Measurements from ENCODE around the gene KLK15.

The KLK15 gene

DNA sequence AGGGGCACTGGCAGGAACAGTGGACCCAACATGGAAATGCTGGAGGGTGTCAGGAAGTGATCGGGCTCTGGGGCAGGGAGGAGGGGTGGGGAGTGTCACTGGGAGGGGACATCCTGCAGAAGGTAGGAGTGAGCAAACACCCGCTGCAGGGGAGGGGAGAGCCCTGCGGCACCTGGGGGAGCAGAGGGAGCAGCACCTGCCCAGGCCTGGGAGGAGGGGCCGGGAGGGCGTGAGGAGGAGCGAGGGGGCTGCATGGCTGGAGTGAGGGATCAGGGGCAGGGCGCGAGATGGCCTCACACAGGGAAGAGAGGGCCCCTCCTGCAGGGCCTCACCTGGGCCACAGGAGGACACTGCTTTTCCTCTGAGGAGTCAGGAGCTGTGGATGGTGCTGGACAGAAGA is 44.0 kb upstream of the KLK15 start:
- Histone ChIP-seq H2BK12ac (ENCODE audit: low read length in 2 of 2) (no peak overlapping the region), H2AFZ (ENCODE audit: low read depth, low read length) (no peak overlapping the region), H3K4me2 (ENCODE audit: low read length, poor library complexity, severe bottlenecking) (no peak overlapping the region), H3K23ac (ENCODE audit: low read length in 2 of 2) (no peak overlapping the region), H3K9ac (ENCODE audit: low read length) (no peak overlapping the region), H4K91ac (ENCODE audit: low read length) (no peak overlapping the region), H3K14ac (ENCODE audit: low read length in 2 of 2) (no peak overlapping the region), H3K9me3 (ENCODE audit: control insufficient read depth, low read length) (no peaks in the 10 kb centered on the region), H2BK5ac (ENCODE audit: low read depth, low read length, poor library complexity, severe bottlenecking) (no peak overlapping the region), H2BK15ac (ENCODE audit: low read depth, poor library complexity, severe bottlenecking) (no peak overlapping the region), H3K4ac (ENCODE audit: low read depth in 1 of 2, low read length in 2 of 2) (no peak overlapping the region), H2BK120ac (ENCODE audit: low read depth, low read length) (no peak overlapping the region), H3K79me1 (replicated peaks; ENCODE audit: low read length, poor library complexity, severe bottlenecking) (no peaks in the 10 kb centered on the region), H3K4me3 (ENCODE audit: insufficient read depth in 1 of 2, low read depth in 1 of 2, low read length in 2 of 2) (no peak overlapping the region), H3K18ac (ENCODE audit: low read depth in 1 of 2, low read length in 2 of 2) (no peak overlapping the region), H2AK5ac (ENCODE audit: low read length, severe bottlenecking) (no peak overlapping the region), H3K27me3 (ENCODE audit: control insufficient read depth in 1 of 2, insufficient read depth in 1 of 2, low read length in 2 of 2) (peaks cover 0 to 86% of the 10 kb centered on the region in 2 experiments), H3K27ac (ENCODE audit: low read length, poor library complexity, severe bottlenecking) (no peak overlapping the region), H4K8ac (ENCODE audit: low read length) (no peak overlapping the region), H3K4me1 (ENCODE audit: control insufficient read depth, insufficient read depth, low read depth, low read length) (no peaks in the 10 kb centered on the region), H3K36me3 (ENCODE audit: control insufficient read depth in 1 of 2, insufficient read depth in 2 of 2, low read depth in 1 of 2, low read length in 2 of 2) (no peaks in the 10 kb centered on the region)
- DNase-seq = no peak
- WGBS = 83% methylated on average over 7 of the region's 8 CpGs

DNA sequence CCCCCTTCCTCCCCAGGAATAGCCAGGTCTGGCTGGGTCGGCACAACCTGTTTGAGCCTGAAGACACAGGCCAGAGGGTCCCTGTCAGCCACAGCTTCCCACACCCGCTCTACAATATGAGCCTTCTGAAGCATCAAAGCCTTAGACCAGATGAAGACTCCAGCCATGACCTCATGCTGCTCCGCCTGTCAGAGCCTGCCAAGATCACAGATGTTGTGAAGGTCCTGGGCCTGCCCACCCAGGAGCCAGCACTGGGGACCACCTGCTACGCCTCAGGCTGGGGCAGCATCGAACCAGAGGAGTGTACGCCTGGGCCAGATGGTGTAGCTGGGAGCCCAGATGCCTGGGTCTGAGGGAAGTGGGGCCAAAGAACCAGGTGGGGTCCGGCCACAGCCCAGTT is 43.1 kb upstream of the KLK15 start:
- Histone ChIP-seq H3K4ac (ENCODE audit: low read depth in 1 of 2, low read length in 2 of 2) (no peak overlapping the region), H3K23ac (ENCODE audit: low read length in 2 of 2) (no peak overlapping the region), H3K9ac (ENCODE audit: low read length) (no peak overlapping the region), H3K4me1 (ENCODE audit: control insufficient read depth, insufficient read depth, low read depth, low read length) (no peaks in the 10 kb centered on the region), H2BK12ac (ENCODE audit: low read length in 2 of 2) (no peak overlapping the region), H2BK5ac (ENCODE audit: low read depth, low read length, poor library complexity, severe bottlenecking) (no peak overlapping the region), H3K18ac (ENCODE audit: low read depth in 1 of 2, low read length in 2 of 2) (no peak overlapping the region), H2AFZ (ENCODE audit: low read depth, low read length) (no peak overlapping the region), H2AK5ac (ENCODE audit: low read length, severe bottlenecking) (no peak overlapping the region), H3K79me1 (replicated peaks; ENCODE audit: low read length, poor library complexity, severe bottlenecking) (no peaks in the 10 kb centered on the region), H3K14ac (ENCODE audit: low read length in 2 of 2) (no peak overlapping the region), H4K91ac (ENCODE audit: low read length) (no peak overlapping the region), H3K36me3 (ENCODE audit: control insufficient read depth in 1 of 2, insufficient read depth in 2 of 2, low read depth in 1 of 2, low read length in 2 of 2) (no peaks in the 10 kb centered on the region), H3K27ac (ENCODE audit: low read length, poor library complexity, severe bottlenecking) (no peak overlapping the region), H4K8ac (ENCODE audit: low read length) (no peak overlapping the region), H2BK15ac (ENCODE audit: low read depth, poor library complexity, severe bottlenecking) (no peak overlapping the region), H3K27me3 (ENCODE audit: control insufficient read depth in 1 of 2, insufficient read depth in 1 of 2, low read length in 2 of 2) (peaks cover 0 to 86% of the 10 kb centered on the region in 2 experiments), H3K4me3 (ENCODE audit: insufficient read depth in 1 of 2, low read depth in 1 of 2, low read length in 2 of 2) (no peak overlapping the region), H2BK120ac (ENCODE audit: low read depth, low read length) (no peak overlapping the region), H3K4me2 (ENCODE audit: low read length, poor library complexity, severe bottlenecking) (no peak overlapping the region), H3K9me3 (ENCODE audit: control insufficient read depth, low read length) (no peaks in the 10 kb centered on the region)
- WGBS = 75% methylated on average over 7 of the region's 7 CpGs
- no peak for DNase-seq

DNA sequence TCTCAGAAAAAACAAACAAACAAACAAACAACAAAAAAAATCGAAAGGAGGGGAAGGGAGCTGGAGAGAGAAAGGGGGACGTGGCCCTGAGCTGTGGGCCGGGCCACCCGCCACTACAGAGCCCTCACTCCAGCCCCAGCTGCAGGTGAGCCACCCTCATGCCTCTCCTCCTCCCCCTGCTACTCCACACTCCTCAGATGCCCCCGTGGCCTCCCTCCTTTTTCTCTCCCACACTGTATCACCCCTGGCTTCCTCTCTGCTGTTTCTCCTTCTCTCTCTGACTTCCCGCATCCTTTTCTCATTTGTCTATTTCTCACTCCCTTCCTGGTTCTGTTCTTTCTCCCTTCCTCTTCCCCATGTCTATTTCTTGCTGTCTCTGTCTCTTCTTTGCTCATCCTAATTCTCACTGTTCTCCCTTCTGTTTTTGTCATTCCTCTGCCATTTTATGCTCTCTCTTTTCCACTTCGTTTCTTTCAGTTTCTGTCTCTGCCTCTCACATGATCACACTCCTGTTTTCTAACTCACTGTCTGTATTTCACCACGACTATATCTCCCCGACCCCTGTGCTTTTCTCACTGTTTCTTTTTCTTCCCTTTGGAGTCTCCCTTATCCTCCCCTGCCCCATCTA is 42.5 kb upstream of the KLK15 start:
- no peak for DNase-seq
- Histone ChIP-seq H3K14ac (ENCODE audit: low read length in 2 of 2) (no peak overlapping the region), H3K23ac (ENCODE audit: low read length in 2 of 2) (no peak overlapping the region), H3K27ac (ENCODE audit: low read length, poor library complexity, severe bottlenecking) (no peak overlapping the region), H3K4me1 (ENCODE audit: control insufficient read depth, insufficient read depth, low read depth, low read length) (no peaks in the 10 kb centered on the region), H3K27me3 (ENCODE audit: control insufficient read depth in 1 of 2, insufficient read depth in 1 of 2, low read length in 2 of 2) (peaks cover 0 to 88% of the 10 kb centered on the region in 2 experiments), H2BK12ac (ENCODE audit: low read length in 2 of 2) (no peak overlapping the region), H3K18ac (ENCODE audit: low read depth in 1 of 2, low read length in 2 of 2) (no peak overlapping the region), H3K9ac (ENCODE audit: low read length) (no peak overlapping the region), H2BK120ac (ENCODE audit: low read depth, low read length) (no peak overlapping the region), H3K4me2 (ENCODE audit: low read length, poor library complexity, severe bottlenecking) (no peak overlapping the region), H4K91ac (ENCODE audit: low read length) (no peak overlapping the region), H3K9me3 (ENCODE audit: control insufficient read depth, low read length) (no peaks in the 10 kb centered on the region), H3K4me3 (ENCODE audit: insufficient read depth in 1 of 2, low read depth in 1 of 2, low read length in 2 of 2) (no peak overlapping the region), H3K4ac (ENCODE audit: low read depth in 1 of 2, low read length in 2 of 2) (no peak overlapping the region), H2BK15ac (ENCODE audit: low read depth, poor library complexity, severe bottlenecking) (no peak overlapping the region), H3K36me3 (ENCODE audit: control insufficient read depth in 1 of 2, insufficient read depth in 2 of 2, low read depth in 1 of 2, low read length in 2 of 2) (no peaks in the 10 kb centered on the region), H3K79me1 (replicated peaks; ENCODE audit: low read length, poor library complexity, severe bottlenecking) (no peaks in the 10 kb centered on the region), H4K8ac (ENCODE audit: low read length) (no peak overlapping the region), H2AFZ (ENCODE audit: low read depth, low read length) (no peak overlapping the region), H2AK5ac (ENCODE audit: low read length, severe bottlenecking) (no peak overlapping the region), H2BK5ac (ENCODE audit: low read depth, low read length, poor library complexity, severe bottlenecking) (no peak overlapping the region)
- 52% methylated on average over 9 of the region's 9 CpGs for WGBS

DNA sequence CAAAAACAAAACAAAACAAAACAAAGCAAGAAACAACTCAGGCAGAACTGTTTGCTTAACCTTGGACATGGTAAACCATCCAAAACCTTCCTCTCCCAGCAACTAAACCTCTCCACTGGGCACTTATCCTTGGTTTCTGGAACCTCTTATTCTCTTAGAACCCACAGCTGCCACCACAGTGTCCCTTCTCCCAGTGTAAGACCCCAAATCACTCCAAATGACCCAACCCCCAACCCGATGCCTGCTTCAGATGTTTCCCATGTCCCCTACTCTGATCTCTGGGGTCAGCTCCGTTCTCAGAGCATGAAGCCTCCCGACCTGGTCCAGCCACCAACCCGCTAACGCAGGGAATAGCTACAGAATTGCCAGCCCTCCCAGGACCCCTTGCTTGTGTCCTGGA is 40.8 kb upstream of the KLK15 start:
- Histone ChIP-seq H4K8ac (ENCODE audit: low read length) (no peak overlapping the region), H3K14ac (ENCODE audit: low read length in 2 of 2) (no peak overlapping the region), H3K9ac (ENCODE audit: low read length) (no peak overlapping the region), H3K9me3 (ENCODE audit: control insufficient read depth, low read length) (no peaks in the 10 kb centered on the region), H3K18ac (ENCODE audit: low read depth in 1 of 2, low read length in 2 of 2) (no peak overlapping the region), H2BK120ac (ENCODE audit: low read depth, low read length) (no peak overlapping the region), H3K4ac (ENCODE audit: low read depth in 1 of 2, low read length in 2 of 2) (no peak overlapping the region), H3K4me1 (ENCODE audit: control insufficient read depth, insufficient read depth, low read depth, low read length) (no peaks in the 10 kb centered on the region), H3K36me3 (ENCODE audit: control insufficient read depth in 1 of 2, insufficient read depth in 2 of 2, low read depth in 1 of 2, low read length in 2 of 2) (no peaks in the 10 kb centered on the region), H3K4me2 (ENCODE audit: low read length, poor library complexity, severe bottlenecking) (no peak overlapping the region), H3K27ac (ENCODE audit: low read length, poor library complexity, severe bottlenecking) (no peak overlapping the region), H2BK15ac (ENCODE audit: low read depth, poor library complexity, severe bottlenecking) (no peak overlapping the region), H3K23ac (ENCODE audit: low read length in 2 of 2) (no peak overlapping the region), H2AFZ (ENCODE audit: low read depth, low read length) (no peak overlapping the region), H3K4me3 (ENCODE audit: insufficient read depth in 1 of 2, low read depth in 1 of 2, low read length in 2 of 2) (no peak overlapping the region), H2BK5ac (ENCODE audit: low read depth, low read length, poor library complexity, severe bottlenecking) (no peak overlapping the region), H4K91ac (ENCODE audit: low read length) (no peak overlapping the region), H2BK12ac (ENCODE audit: low read length in 2 of 2) (no peak overlapping the region), H3K79me1 (replicated peaks; ENCODE audit: low read length, poor library complexity, severe bottlenecking) (no peaks in the 10 kb centered on the region), H2AK5ac (ENCODE audit: low read length, severe bottlenecking) (no peak overlapping the region), H3K27me3 (ENCODE audit: control insufficient read depth in 1 of 2, insufficient read depth in 1 of 2, low read length in 2 of 2) (peaks cover 0 to 92% of the 10 kb centered on the region in 2 experiments)
- no peak for DNase-seq
- WGBS = 78% methylated on average over 5 of the region's 5 CpGs

Data from mesenchymal stem cell (in vitro differentiated cells and primary cell).